NCI-H2196 (cell line): ENCODE results near the gene DHRS9.
"Not testable (repeated sequence)": the region's sequence is repeated elsewhere in the genome, so short reads cannot be mapped to it uniquely, and the experiment has no call there.

ENCODE experiments used
- DNase-seq: peaks from one replicate; lab custom pipeline; 2025; ENCODE audit not compliant: unreplicated experiment; lab: John Stamatoyannopoulos, UW

Gene DHRS9

DNA sequence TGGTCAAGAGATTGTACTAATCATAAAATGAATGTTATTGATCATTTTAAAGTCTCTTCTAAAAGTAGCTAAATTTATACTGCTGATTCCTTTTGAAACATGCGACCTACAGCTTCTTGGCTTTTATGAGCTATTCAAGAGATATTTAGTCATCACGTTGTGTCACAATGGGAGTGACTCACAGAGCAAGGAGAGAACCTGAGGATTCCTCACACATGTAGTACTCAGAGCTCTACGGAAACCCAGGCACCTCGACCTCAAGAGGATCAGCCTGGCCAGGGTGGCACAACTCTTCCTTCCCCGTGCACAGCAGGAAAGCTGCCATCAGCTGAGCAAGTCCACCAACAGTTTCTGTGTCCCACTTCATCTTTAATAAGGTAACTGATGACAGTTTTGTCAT is at the start of gene DHRS9:
Gene DHRS9, plus strand, starts transcription at position 223 of the 400 bp plus-strand sequence. CDS start 12,019 bp downstream, outside the sequence.
- DNase-seq, result no peak

DNA sequence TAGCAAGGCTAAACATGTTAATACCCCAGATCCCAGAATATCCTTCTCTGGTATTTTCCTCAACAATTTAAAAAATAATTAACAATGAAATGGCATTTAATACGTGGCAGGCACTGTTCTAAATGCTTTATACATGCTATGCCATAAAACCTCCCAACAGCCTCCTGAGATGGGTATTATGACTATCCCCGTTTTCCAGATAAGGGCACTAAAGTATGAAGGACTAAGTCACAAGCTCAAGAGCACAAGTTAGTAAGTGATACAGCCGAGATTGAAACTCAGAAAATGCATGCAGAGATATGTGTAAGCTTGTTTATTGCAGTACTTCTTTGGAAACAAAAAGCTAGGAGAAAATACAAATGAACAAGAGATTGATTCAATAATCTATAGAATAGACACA is 46.2 kb upstream of the DHRS9 start:
- DNase-seq, result no peak

DNA sequence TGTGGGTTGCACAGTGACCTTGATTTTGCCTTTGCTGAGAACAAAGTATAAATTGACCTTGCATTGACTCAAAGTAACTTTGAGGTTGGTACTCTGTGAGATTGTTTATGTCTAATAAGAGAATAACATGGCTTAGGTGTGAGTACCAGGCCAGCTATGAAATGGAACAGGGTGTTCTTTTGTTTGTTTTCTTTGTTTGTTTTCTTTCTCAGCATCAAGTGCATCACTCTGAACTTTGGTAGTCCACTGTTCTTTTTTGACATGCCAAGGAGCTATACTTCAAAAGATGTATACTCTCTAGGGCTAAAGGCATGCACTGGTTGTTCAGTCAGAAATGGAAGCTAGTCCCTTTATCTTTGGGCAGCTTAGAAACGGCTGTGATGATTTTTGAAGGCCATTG is 43.3 kb upstream of the DHRS9 start:
- DNase-seq, result no peak

DNA sequence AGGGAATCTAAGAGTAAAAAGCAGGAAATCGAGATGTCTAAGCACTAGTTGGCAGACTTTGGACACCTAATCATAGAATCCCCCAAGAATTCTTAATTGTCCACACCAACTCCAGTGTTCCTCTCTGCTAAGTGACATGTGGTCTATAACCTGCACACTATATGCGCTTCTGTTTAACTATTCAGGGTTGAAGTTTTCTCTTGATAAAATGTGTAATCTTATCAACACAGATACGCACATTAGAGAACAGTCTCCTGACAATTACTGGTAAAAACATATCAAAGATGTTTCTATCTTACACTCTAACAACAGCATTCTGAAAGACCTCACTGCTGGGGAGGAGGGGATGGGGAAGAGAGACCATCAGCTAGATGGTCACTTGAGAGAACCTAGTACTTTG is 42.1 kb upstream of the DHRS9 start:
- no peak for DNase-seq

DNA sequence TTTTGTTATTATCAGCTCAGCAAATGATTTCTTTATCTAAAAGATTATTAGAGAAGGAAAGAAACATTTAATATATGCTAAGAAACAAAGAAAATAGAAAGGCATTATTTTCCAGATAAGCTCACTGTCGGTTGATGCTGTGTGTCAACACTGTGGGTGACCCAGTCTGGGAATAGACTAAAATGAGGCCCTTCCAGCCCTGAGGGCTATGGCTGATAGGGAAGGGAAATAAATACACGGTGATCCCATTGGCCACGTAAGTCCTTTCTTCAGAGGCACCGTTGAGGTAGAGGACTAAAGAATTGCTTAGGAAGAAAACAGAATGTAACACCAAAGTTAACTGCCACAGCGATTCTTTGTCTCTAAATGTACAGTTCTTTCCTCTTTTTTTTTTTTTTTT is 40.0 kb upstream of the DHRS9 start:
- no peak for DNase-seq

DNA sequence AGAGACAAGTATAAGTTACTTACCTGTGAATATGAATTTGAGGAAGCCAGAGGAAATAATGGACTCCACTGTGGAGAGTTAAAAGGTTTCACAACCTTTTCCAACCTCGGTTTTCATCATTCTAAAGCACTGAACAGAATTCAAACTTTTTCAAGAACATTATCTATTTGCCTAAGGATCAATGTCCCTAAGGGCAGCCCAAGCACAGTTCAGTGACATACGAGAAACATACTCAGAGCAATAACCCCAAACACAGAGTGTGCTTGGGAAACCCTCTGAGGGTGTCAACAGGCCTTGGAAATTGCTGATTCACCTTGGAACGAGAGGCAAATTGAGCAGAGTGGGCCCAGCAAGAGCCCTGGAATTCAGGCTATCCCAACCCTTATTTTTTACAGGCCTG is 38.2 kb upstream of the DHRS9 start, which contains the start of gene ABCB11:
Gene ABCB11, minus strand, starts transcription at position 123 of the 400 bp plus-strand sequence. CDS start 13,199 bp downstream, outside the sequence.
- DNase-seq, result no peak

DNA sequence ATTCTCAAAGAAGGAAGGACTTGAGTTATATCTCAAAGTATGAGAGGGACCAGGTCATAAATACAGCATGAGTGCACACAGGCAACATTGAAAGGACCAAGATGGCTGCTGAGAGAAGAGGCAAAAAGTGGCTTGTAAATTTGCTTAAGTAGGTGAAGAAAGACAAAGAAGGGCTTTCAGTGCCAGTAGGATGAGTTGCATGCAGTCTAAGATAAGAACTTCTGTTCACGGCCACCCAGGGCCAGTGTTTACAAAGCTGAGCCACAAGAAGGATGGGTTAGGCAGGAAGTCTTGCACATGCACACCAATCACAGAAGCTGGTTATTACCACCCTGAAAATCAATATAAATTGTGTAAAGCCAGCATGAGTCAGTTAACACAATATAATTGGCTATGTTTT is 35.1 kb upstream of the DHRS9 start:
- no peak for DNase-seq

DNA sequence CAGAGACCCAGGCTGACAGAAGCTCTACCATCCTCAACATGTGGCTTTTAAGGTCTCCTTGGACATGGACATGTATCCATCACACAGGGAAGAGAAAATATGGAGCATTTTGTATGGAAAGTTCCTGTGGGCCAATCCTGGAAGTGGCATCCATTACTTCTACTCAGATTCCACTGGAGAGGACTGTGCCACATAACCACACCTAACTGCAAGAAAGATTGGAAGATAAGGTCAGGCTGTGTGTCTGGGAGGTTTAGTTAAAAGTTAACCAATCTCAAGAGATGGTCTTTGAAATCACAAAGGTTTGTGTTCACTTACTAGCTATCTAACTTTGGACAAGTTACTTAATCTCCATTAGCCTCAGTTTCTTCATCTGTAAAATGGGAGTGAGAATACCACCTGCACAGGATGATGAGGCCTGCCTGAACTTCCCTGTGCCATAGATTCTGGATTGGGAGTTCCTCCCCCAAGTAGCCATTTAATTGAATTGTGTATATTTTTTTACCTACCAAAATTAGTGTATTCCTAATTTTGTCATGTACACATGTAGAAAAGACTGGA is 34.3 kb upstream of the DHRS9 start:
- no peak for DNase-seq

DNA sequence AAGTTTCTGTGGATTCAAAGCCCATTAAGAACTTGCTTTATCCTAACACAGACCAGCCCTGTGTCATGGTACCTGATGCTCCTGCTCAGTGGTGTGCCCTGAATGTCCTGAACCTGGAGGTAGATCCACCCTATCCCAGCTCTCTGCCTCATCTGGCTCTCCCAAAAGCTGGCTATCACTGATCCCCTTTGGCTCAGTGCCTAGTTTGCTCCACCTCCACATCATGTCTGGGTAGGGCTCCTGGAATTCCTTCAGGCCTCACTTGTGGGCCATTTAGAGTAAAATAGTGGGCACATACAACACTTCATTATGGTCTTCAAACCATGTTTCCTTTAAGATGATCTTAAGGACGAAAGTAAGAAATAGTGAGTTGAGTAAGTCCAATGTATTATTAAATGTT is 33.5 kb upstream of the DHRS9 start:
- no peak for DNase-seq

DNA sequence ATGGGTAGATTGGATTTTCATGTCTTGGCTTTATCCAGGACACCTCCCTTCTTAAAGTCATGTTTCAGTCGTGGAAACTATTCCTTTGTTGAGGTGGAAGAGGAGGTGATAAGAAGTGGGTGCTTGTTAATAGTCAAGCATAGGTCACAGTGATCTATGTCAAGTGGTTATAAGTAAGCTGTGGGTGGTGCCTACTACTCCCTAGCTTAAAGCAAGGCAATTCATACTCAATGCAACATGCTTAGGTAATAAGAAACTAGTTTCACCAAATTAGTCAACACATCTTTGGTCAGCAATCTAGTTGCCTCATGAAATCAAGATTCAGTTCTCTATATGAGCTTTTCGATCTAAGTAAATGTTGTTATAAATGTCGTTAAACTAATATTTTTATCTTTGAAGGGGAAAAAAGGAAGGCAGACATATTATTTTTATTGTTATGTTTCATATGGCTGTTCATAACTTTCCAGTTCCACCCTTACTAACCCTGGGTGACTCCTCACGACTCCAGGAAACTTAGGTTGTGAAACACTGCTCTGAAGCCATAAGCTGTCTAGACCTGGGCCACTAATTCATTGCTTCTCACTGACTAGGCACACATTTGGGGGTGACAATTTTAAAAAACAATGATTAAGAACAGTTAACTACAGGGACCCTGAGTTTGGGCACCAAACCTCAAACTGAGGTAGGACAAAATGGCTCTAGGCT is 32.5 kb upstream of the DHRS9 start:
- no peak for DNase-seq

DNA sequence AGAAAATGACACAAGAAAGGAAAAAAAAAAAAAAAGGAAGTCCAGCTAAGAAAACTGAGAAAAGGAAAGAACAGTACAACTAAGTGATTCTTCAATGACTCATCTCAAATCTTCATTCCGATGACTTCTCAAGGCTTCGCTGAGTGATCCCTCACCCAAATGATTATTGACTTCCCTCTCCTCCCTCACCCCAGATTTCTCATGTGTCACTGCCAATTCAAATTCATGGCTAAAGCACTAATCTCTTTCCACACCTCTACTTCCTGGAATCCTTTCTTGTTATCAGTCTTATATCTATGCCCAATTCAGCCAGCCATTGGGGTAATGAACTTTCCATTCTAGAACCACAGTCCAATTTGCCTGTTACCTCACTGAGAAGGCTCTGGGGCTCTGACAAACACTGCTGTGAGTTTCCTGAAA is 31.0 kb upstream of the DHRS9 start:
- no peak for DNase-seq

DNA sequence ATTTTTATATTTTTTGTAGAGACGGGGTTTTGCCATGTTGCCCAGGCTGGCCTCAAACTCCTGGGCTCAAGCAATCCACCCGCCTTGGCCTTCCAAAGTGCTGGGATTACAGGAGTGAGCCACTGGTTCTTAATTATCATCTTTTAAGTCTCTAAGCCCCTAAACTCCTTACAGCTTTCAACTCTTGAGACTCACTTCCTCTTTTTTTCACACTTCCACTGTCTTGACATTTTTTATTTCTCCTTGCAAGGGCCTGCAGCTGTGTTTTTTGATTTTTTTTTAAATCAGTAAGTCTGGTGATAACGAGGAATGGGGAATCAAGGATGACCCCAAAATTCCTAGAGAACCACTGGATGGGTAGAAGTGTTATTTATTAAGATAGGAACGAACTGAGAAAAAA is 29.7 kb upstream of the DHRS9 start:
- DNase-seq, result no peak

DNA sequence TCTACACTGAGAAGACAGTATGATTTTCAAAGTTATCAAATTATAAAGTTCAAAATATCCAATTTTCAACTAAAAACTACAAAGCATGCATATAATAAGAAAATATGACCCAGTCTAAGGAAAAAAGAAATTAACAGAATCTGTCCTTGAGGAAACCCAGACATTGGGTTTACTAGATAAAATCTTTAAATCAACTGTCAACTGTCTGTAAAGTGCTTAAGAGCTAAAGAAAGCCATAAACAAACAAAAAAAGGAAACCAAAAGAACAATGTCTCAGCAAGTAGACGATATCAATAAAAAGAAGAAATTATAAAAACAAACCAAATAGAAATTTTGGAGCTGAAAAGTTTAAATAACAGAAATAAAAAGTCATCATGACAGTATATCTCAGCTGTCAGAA is 27.8 kb upstream of the DHRS9 start:
- DNase-seq, result no peak

DNA sequence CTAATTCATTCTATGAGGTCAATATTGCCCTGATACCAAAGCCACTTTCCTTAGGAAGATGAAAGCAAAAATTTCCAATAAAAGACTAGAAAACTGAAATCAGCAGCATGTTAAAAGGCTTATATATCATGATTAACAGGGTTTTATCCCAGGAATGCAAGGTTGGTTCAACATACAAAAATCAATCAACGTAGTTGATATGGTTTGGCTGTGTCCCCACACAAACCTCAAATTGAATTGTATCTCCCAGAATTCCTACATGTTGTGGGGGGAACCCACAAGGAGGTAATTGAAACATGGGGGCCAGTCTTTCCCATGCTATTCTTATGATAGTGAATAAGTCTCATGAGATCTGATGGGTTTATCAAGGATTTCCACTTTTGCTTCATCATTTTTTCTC is 26.5 kb upstream of the DHRS9 start:
- no peak for DNase-seq

DNA sequence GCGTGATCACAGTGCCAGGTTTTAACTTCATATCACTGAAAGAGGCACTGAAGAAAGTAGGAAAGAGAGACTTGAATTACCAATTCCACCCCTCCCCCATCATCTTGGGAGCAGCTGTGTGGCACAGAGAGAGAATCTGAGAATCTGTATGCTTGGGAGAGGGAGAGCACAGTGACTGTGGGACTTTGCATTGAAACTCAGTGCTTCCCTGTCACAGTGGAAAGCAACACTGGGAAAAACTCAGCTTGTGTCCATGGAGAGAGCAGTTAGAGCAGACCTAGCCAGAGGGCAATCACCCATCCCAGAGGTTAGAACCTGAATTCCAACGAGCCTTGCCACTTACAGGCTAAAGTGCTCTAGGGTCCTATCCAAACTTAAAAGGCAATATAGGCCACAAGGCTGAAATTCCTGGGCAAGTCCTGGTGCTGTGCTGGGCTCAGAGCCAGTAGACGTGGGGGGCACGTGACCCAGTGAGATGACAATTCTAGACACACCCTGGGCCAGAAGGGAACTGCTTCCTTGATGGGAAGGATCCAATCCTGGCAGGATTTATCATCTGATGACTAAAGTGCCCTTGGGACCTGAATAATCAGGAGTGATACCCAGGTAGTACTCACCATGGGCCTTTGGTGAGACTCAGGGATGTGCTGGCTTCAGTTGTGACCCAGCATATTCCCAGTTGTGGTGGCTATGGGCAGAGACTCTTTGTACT is 22.8 kb upstream of the DHRS9 start:
- DNase-seq, result no peak

DNA sequence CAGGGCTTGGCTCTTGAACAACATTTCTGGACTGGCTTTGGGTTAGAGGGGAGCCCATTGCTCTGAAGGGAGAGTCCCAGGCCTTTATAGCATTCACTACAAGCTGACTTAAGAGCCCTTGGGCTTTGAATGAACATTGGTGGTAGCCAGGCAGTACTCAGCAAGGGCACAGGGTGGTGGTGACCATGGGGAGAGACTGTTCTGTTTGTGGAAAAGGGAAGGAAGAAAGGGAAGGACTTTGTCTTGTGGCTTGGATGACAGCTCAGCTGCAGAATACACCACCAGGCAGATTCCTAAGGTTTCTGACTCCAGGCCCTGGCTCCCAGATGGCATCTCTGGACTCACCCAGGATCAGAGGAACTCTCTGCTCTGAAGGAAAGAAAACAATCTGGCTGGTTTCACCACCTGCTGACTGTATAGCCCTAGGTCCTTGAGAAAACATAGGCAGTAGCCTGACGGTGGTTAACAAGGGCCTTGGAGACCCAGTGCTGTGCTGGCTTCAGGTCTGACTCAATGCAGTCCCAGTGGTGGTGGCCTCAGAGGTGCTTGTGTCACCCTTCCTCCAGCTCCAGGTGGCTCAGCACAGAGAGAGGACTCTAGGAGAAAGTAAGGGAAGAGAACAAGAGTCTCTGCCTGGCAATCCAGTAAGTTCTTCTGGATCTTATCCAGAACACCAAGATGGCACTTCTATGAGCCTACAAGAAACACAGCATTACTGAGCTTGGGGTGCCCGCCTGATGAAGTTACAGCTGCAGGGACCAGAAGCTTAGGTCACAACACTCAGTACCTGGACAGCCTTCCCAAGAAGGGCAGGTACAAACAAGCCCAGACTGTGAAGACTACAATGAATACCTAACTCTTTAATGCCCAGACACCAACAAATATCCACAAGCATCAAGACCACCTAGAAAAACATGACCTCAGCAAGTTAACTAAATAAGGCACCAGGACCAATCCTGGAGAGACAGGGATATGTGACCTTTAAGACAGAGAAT is 21.8 kb upstream of the DHRS9 start:
- no peak for DNase-seq

DNA sequence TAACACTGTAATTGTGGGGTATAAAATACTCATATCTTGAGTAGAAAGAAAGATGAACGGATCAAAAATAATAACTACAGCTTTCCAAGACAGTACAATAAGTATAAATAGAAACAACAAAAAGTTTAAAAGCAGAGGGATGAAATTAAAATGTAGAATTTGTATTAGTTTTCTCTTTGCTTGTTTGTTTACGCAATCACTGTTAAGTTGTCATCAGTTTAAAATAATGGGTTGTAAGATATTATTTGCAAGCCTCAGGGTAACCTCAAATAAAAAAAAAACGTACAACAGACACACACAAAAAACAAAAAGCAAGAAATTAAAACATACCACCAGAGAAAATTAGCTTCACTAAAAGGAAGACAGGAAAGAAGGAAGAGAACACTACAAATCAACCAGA is 20.2 kb upstream of the DHRS9 start:
- no peak for DNase-seq

DNA sequence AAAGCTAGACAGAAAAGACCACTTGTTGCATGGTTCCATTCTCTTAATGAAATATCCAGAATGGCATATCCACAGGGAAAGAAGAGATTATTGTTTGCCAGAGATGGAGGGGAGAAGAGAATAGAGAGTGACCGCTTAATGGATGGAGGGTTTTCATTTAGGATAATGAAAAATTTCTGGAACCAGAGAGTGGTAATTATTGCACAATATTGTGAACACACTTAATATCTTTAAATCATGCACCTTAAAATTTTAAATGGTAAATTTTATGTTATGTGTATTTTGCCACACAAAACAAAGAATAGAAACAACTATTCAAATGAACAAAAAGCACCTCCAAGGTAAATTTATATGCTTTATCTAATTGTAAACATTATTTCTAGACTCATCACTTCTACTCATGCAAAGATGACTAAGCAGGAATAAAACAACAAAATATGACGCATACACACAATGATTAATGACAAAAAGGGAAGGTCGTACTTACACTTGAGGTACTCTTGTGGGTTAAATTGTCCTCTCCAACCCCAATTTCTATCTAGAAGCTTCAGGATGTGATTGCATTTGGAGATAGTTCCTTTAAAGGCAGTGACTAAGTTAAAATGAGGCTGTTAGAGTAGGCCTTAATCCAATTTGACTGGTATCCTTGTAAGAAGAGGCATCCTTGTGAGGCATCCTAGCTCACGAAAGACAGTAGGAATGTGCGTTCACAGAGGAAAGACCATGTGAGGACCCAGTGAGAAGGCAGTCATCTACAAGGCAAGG is 18.7 kb upstream of the DHRS9 start:
- DNase-seq, result no peak

DNA sequence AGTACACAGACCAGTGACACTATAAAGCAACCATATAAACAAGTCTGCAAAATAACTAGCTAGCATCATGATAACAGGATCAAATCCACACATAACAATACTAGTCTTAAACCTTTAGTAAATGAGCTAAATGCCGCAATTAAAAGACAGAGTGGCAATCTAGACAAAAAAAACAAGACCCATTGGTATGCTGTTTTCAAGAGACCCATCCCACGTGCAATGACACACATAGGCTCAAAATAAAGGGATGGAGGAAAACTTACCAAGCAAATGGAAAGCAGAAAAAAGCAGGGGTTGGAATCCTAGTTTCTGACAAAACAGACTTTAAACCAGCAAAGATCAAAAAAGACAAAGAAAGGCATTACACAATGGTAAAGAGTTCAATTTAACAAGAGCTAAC is 14.8 kb upstream of the DHRS9 start:
- DNase-seq, result not testable (repeated sequence)

DNA sequence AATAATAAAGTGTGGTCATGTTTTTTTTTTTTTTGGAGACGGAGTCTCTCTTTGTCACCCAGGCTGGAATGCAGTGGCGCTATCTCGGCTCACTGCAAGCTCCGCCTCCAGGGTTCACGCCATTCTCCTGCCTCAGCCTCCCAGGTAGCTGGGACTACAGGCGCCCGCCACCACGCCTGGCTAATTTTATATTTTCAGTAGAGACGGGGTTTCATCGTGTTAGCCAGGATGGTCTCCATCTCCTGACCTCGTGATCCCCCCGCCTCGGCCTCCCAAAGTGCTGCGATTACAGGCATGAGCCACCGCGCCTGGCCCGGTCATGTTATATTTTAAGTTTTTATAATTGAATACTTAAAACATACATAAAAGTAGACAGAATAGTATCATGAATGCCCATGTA is 5.2 kb upstream of the DHRS9 start:
- DNase-seq, result not testable (repeated sequence)
